ENCODE measurements around the gene PRF1. TPM values are rescaled to one million over a fixed set of nuclear protein-coding genes. Genes with fewer than 3 reads are reported as not detected.
"Not testable (repeated sequence)": the region's sequence is repeated elsewhere in the genome, so short reads cannot be mapped to it uniquely, and the experiment has no call there.

Gene PRF1
- total and polyA plus RNA-seq, 4 experiments from 2014 or later, result 18.0 to 67.5 (median 42.3) TPM

- CTCF ChIA-PET (ENCODE audit: partially characterized antibody); H3K4me1 Mint-ChIP-seq: not testable (repeated sequence)
These were observed 42.4 kb upstream of the PRF1 start for GRCh38 chr10:70644959-70645358.

GRCh38 chr10:70643272-70643671, 40.7 kb upstream of the PRF1 start:
- H3K27me3 ChIP-seq (ENCODE audit: insufficient read depth, low read length); H3K36me3 ChIP-seq (ENCODE audit: insufficient read depth, low read length); POLR2A ChIA-PET (ENCODE audit: partially characterized antibody); H3K4me1 ChIP-seq (ENCODE audit: insufficient read depth, low read length); H3K27ac Mint-ChIP-seq; intact Hi-C loops (cut with micrococcal nuclease); H3K4me3 Mint-ChIP-seq; H3K36me3 Mint-ChIP-seq; H3K27me3 Mint-ChIP-seq; H3K4me1 Mint-ChIP-seq; H3K9me3 ChIP-seq (ENCODE audit: control insufficient read depth in 1 of 2, low read length in 2 of 2); H3K4me3 ChIP-seq (ENCODE audit: low read length in 2 of 2); DNase-seq; CTCF ChIA-PET (ENCODE audit: partially characterized antibody); H3K27ac ChIP-seq (ENCODE audit: low read depth, low read length): not testable (repeated sequence)
- peaks cover 0 to 15% (median 11%) of the 10 kb centered on the region in 8 donors for H3K9me3 Mint-ChIP-seq

More at GRCh38 chr10:70644959-70645358, 42.4 kb upstream of the PRF1 start:
- H3K27me3 Mint-ChIP-seq; intact Hi-C loops (cut with micrococcal nuclease); H3K27ac Mint-ChIP-seq; H3K9me3 ChIP-seq (ENCODE audit: control insufficient read depth in 1 of 2, low read length in 2 of 2); POLR2A ChIA-PET (ENCODE audit: partially characterized antibody); H3K27ac ChIP-seq (ENCODE audit: low read depth, low read length); H3K4me3 ChIP-seq (ENCODE audit: low read length in 2 of 2); H3K4me3 Mint-ChIP-seq; DNase-seq; H3K36me3 ChIP-seq (ENCODE audit: insufficient read depth, low read length); H3K27me3 ChIP-seq (ENCODE audit: insufficient read depth, low read length); H3K4me1 ChIP-seq (ENCODE audit: insufficient read depth, low read length): not testable (repeated sequence)
- Mint-ChIP-seq H3K9me3 (peaks cover 4 to 32% (median 25%) of the 10 kb centered on the region in 8 donors), H3K36me3 (peaks cover 9 to 10% of the 10 kb centered on the region in 2 donors)

- H3K4me1 ChIP-seq (ENCODE audit: insufficient read depth, low read length); POLR2A ChIA-PET (ENCODE audit: partially characterized antibody); H3K36me3 ChIP-seq (ENCODE audit: insufficient read depth, low read length); CTCF ChIA-PET (ENCODE audit: partially characterized antibody); H3K36me3 Mint-ChIP-seq; H3K27me3 Mint-ChIP-seq; H3K4me1 Mint-ChIP-seq; H3K27ac ChIP-seq (ENCODE audit: low read depth, low read length); H3K4me3 ChIP-seq (ENCODE audit: low read length in 2 of 2); intact Hi-C loops (cut with micrococcal nuclease); H3K4me3 Mint-ChIP-seq; DNase-seq; H3K9me3 Mint-ChIP-seq; H3K27me3 ChIP-seq (ENCODE audit: insufficient read depth, low read length); H3K9me3 ChIP-seq (ENCODE audit: control insufficient read depth in 1 of 2, low read length in 2 of 2): not testable (repeated sequence)
- H3K27ac Mint-ChIP-seq, result peak overlapping the region in 1 of 7 donors; percentile 29
These were observed 37.3 kb upstream of the PRF1 start for GRCh38 chr10:70639640-70640383.

GRCh38 chr10:70634515-70634914, 32.0 kb upstream of the PRF1 start:
- H3K27ac Mint-ChIP-seq; H3K4me1 Mint-ChIP-seq; H3K9me3 Mint-ChIP-seq; H3K36me3 ChIP-seq (ENCODE audit: insufficient read depth, low read length); CTCF ChIA-PET (ENCODE audit: partially characterized antibody); H3K4me1 ChIP-seq (ENCODE audit: insufficient read depth, low read length); H3K27me3 Mint-ChIP-seq; H3K9me3 ChIP-seq (ENCODE audit: control insufficient read depth in 1 of 2, low read length in 2 of 2); H3K27ac ChIP-seq (ENCODE audit: low read depth, low read length); POLR2A ChIA-PET (ENCODE audit: partially characterized antibody); H3K36me3 Mint-ChIP-seq; H3K27me3 ChIP-seq (ENCODE audit: insufficient read depth, low read length); intact Hi-C loops (cut with micrococcal nuclease); H3K4me3 Mint-ChIP-seq; DNase-seq; H3K4me3 ChIP-seq (ENCODE audit: low read length in 2 of 2): not testable (repeated sequence)

GRCh38 chr10:70634011-70634410, 31.5 kb upstream of the PRF1 start:
- Histone ChIP-seq H3K4me3 (ENCODE audit: low read length in 2 of 2) (no peak overlapping the region), H3K36me3 (ENCODE audit: insufficient read depth, low read length) (no peaks in the 10 kb centered on the region), H3K4me1 (ENCODE audit: insufficient read depth, low read length) (no peaks in the 10 kb centered on the region), H3K27ac (ENCODE audit: low read depth, low read length) (no peak overlapping the region), H3K27me3 (ENCODE audit: insufficient read depth, low read length) (no peaks in the 10 kb centered on the region), H3K9me3 (ENCODE audit: control insufficient read depth in 1 of 2, low read length in 2 of 2) (peaks cover 0 to 5% of the 10 kb centered on the region in 2 donors)
- no peak overlapping the region for H3K27ac Mint-ChIP-seq
- H3K27me3 Mint-ChIP-seq, result peaks cover 3 to 8% of the 10 kb centered on the region in 2 donors
- peaks cover 0 to 11% (median 7%) of the 10 kb centered on the region in 8 donors for H3K9me3 Mint-ChIP-seq
- H3K4me1 Mint-ChIP-seq, result no peaks in the 10 kb centered on the region
- ChIA-PET POLR2A (ENCODE audit: partially characterized antibody) (no interaction called here), CTCF (ENCODE audit: partially characterized antibody) (no interaction called here)
- H3K4me3 Mint-ChIP-seq, result no peak overlapping the region
- intact Hi-C loops (cut with micrococcal nuclease), result no loop called here
- no peak for DNase-seq
- no peaks in the 10 kb centered on the region for H3K36me3 Mint-ChIP-seq

GRCh38 chr10:70631735-70632134, 29.2 kb upstream of the PRF1 start:
- H3K27ac ChIP-seq (ENCODE audit: low read depth, low read length); CTCF ChIA-PET (ENCODE audit: partially characterized antibody); H3K4me3 Mint-ChIP-seq; DNase-seq; H3K9me3 ChIP-seq (ENCODE audit: control insufficient read depth in 1 of 2, low read length in 2 of 2); H3K27me3 ChIP-seq (ENCODE audit: insufficient read depth, low read length); POLR2A ChIA-PET (ENCODE audit: partially characterized antibody); H3K4me3 ChIP-seq (ENCODE audit: low read length in 2 of 2); H3K4me1 Mint-ChIP-seq; H3K4me1 ChIP-seq (ENCODE audit: insufficient read depth, low read length); H3K36me3 Mint-ChIP-seq; intact Hi-C loops (cut with micrococcal nuclease); H3K36me3 ChIP-seq (ENCODE audit: insufficient read depth, low read length); H3K27me3 Mint-ChIP-seq; H3K27ac Mint-ChIP-seq: not testable (repeated sequence)
- peaks cover 0 to 23% (median 9%) of the 10 kb centered on the region in 8 donors for H3K9me3 Mint-ChIP-seq

- CTCF ChIA-PET (ENCODE audit: partially characterized antibody), result no interaction called here
- POLR2A ChIA-PET (ENCODE audit: partially characterized antibody), result no interaction called here
- Mint-ChIP-seq H3K27ac (no peak overlapping the region), H3K9me3 (peaks cover 0 to 27% (median 9%) of the 10 kb centered on the region in 8 donors), H3K4me3 (no peak overlapping the region), H3K27me3 (peaks cover 7 to 8% of the 10 kb centered on the region in 2 donors), H3K36me3 (peaks cover 0 to 2% of the 10 kb centered on the region in 2 donors), H3K4me1 (no peaks in the 10 kb centered on the region)
- DNase-seq, result no peak
- Histone ChIP-seq H3K27ac (ENCODE audit: low read depth, low read length) (no peak overlapping the region), H3K27me3 (ENCODE audit: insufficient read depth, low read length) (no peaks in the 10 kb centered on the region), H3K36me3 (ENCODE audit: insufficient read depth, low read length) (no peaks in the 10 kb centered on the region), H3K4me1 (ENCODE audit: insufficient read depth, low read length) (no peaks in the 10 kb centered on the region), H3K4me3 (ENCODE audit: low read length in 2 of 2) (no peak overlapping the region), H3K9me3 (ENCODE audit: control insufficient read depth in 1 of 2, low read length in 2 of 2) (peaks cover 0 to 9% of the 10 kb centered on the region in 2 donors)
- intact Hi-C loops (cut with micrococcal nuclease), result no loop called here
These were observed 26.8 kb upstream of the PRF1 start for GRCh38 chr10:70629338-70629737.

All from CD4-positive, alpha-beta memory T cell (primary cell).